ENCODE data around the gene HBG2.

GRCh38 chr11:5243816-5244180, 10.8 kb downstream of the HBG2 start:
- TF ChIP-seq CTCF (conservative IDR thresholded peaks at IDR 0.05 in 1 of 2, IDR thresholded peaks at IDR 0.05 in 1 of 2; ENCODE audit: low read depth in 1 of 2, low read length in 2 of 2) = no peak
- TF ChIP-seq EZH2 (IDR thresholded peaks at IDR 0.05; ENCODE audit: low read length, missing control alignments) = no peak
